Activated naive CD8-positive, alpha-beta T cell treated with anti-CD3 and anti-CD28 coated beads, Interleukin-2, amount 10 ng/mL, durations not matched to agents 7 days and 5 days (primary cell): ENCODE data around the gene CLDN22. TPM values are rescaled to one million over a fixed set of nuclear protein-coding genes. Genes with fewer than 3 reads are reported as not detected.
A peak's percentile ranks its signal among the peaks of the same experiment; 100 is the strongest.

Experiments used
- ATAC-seq: fragments of 150-1000 bp; cut with Tn5 transposase; one replicate; pipeline ENCODE4 v1.10.0; 2021; ENCODE audit warnings: low read depth, moderate library complexity
- POLR2A ChIA-PET: fragments of 350-600 bp; sonication (Branson Sonifier 250); formaldehyde crosslinking; loops from one replicate; lab custom pipeline; 2021; ENCODE audit warnings: antibody characterized with exemption; lab: Charles Lee
- DNase-seq: peaks from one replicate; pipeline ENCODE4 v3.0.0; 2021
- H3K27ac Mint-ChIP-seq: one replicate; pipeline ENCODE4 v1.8.0; 2022; ENCODE audit warnings: mild to moderate bottlenecking, mixed read lengths
- H3K27me3 Mint-ChIP-seq: one replicate; pipeline ENCODE4 v1.8.0; 2022; ENCODE audit warnings: mild to moderate bottlenecking, moderate library complexity, mixed read lengths
- H3K36me3 Mint-ChIP-seq: one replicate; pipeline ENCODE4 v1.8.0; 2021; ENCODE audit warnings: mild to moderate bottlenecking, mixed read lengths
- H3K4me1 Mint-ChIP-seq: one replicate; pipeline ENCODE4 v1.8.0; 2021; ENCODE audit warnings: mixed read lengths
- H3K4me3 Mint-ChIP-seq: one replicate; pipeline ENCODE4 v1.8.0; 2022; ENCODE audit warnings: mild to moderate bottlenecking, moderate library complexity, mixed read lengths
- H3K9me3 Mint-ChIP-seq: one replicate; pipeline ENCODE4 v1.8.0; 2021; ENCODE audit warnings: mixed read lengths
- total RNA-seq, 2 experiments: library from RNA; stranded (reverse); gene quantifications; one replicate each; pipeline ENCODE4 v1.2.3, GENCODE V29; 2021

The CLDN22 gene
- total RNA-seq = not detected

- Mint-ChIP-seq H3K9me3 (no peaks in the 10 kb centered on the region), H3K36me3 (no peaks in the 10 kb centered on the region), H3K27ac (peak within 1 kb of the TSS; percentile 74), H3K4me3 (peak within 1 kb of the TSS; percentile 17), H3K27me3 (peaks cover 11% of the 10 kb centered on the region), H3K4me1 (peaks cover 18% of the 10 kb centered on the region)
- DNase-seq (no peak), ATAC-seq (no peak)
- POLR2A ChIA-PET = interaction anchor here (0.5 kb wide), 1 partner anchor 420 kb away, joined by 4 read pairs; no protein-coding TSS in a partner anchor
These were observed at the start of gene CLDN22 for GRCh38 chr4:183320211-183321059. TSS of gene CLDN22 (minus strand) at chr4:183320276. CDS start at chr4:183320218, 58 bp downstream.

GRCh38 chr4:183369073-183369472, 49.0 kb upstream of the CLDN22 start:
- no peak overlapping the region for H3K4me3 Mint-ChIP-seq
- ATAC-seq = no peak
- H3K27me3 Mint-ChIP-seq = peaks cover 6% of the 10 kb centered on the region
- H3K36me3 Mint-ChIP-seq = peaks cover 3% of the 10 kb centered on the region
- H3K4me1 Mint-ChIP-seq = no peaks in the 10 kb centered on the region
- H3K27ac Mint-ChIP-seq = no peak overlapping the region
- no peak for DNase-seq
- POLR2A ChIA-PET = no interaction called here
- H3K9me3 Mint-ChIP-seq = peaks cover 1% of the 10 kb centered on the region

GRCh38 chr4:183366206-183366835, 46.2 kb upstream of the CLDN22 start:
- H3K4me1 Mint-ChIP-seq = no peaks in the 10 kb centered on the region
- POLR2A ChIA-PET = no interaction called here
- DNase-seq = no peak
- H3K27me3 Mint-ChIP-seq = peaks cover 3% of the 10 kb centered on the region
- no peak overlapping the region for H3K4me3 Mint-ChIP-seq
- ATAC-seq = no peak
- H3K27ac Mint-ChIP-seq = no peak overlapping the region
- H3K36me3 Mint-ChIP-seq = no peaks in the 10 kb centered on the region
- no peaks in the 10 kb centered on the region for H3K9me3 Mint-ChIP-seq

GRCh38 chr4:183364025-183364424, 43.9 kb upstream of the CLDN22 start:
- H3K36me3 Mint-ChIP-seq = no peaks in the 10 kb centered on the region
- ATAC-seq (no peak), DNase-seq (no peak)
- no peak overlapping the region for H3K27ac Mint-ChIP-seq
- H3K4me3 Mint-ChIP-seq = no peak overlapping the region
- no peaks in the 10 kb centered on the region for H3K9me3 Mint-ChIP-seq
- H3K4me1 Mint-ChIP-seq = no peaks in the 10 kb centered on the region
- H3K27me3 Mint-ChIP-seq = peaks cover 2% of the 10 kb centered on the region
- POLR2A ChIA-PET = no interaction called here

GRCh38 chr4:183362916-183363542, 43.0 kb upstream of the CLDN22 start:
- Mint-ChIP-seq H3K27me3 (peaks cover 2% of the 10 kb centered on the region), H3K4me1 (no peaks in the 10 kb centered on the region), H3K27ac (no peak overlapping the region), H3K4me3 (no peak overlapping the region), H3K9me3 (no peaks in the 10 kb centered on the region), H3K36me3 (no peaks in the 10 kb centered on the region)
- DNase-seq (no peak), ATAC-seq (no peak)
- POLR2A ChIA-PET = no interaction called here

GRCh38 chr4:183362036-183362435, 42.0 kb upstream of the CLDN22 start:
- H3K4me3 Mint-ChIP-seq = no peak overlapping the region
- peaks cover 2% of the 10 kb centered on the region for H3K27me3 Mint-ChIP-seq
- H3K9me3 Mint-ChIP-seq = no peaks in the 10 kb centered on the region
- H3K27ac Mint-ChIP-seq = no peak overlapping the region
- POLR2A ChIA-PET = no interaction called here
- H3K4me1 Mint-ChIP-seq = no peaks in the 10 kb centered on the region
- no peak for ATAC-seq
- no peaks in the 10 kb centered on the region for H3K36me3 Mint-ChIP-seq
- DNase-seq = no peak

GRCh38 chr4:183360161-183360919, 40.3 kb upstream of the CLDN22 start:
- ATAC-seq (no peak), DNase-seq (no peak)
- no peaks in the 10 kb centered on the region for H3K9me3 Mint-ChIP-seq
- H3K4me1 Mint-ChIP-seq = no peaks in the 10 kb centered on the region
- no peak overlapping the region for H3K27ac Mint-ChIP-seq
- POLR2A ChIA-PET = no interaction called here
- H3K27me3 Mint-ChIP-seq = peaks cover 3% of the 10 kb centered on the region
- H3K4me3 Mint-ChIP-seq = no peak overlapping the region
- no peaks in the 10 kb centered on the region for H3K36me3 Mint-ChIP-seq

- no peak for ATAC-seq
These were observed 38.2 kb upstream of the CLDN22 start for GRCh38 chr4:183358215-183358755.

GRCh38 chr4:183356931-183357675, 37.0 kb upstream of the CLDN22 start:
- Mint-ChIP-seq H3K4me1 (no peaks in the 10 kb centered on the region), H3K27ac (no peak overlapping the region), H3K9me3 (no peaks in the 10 kb centered on the region), H3K4me3 (no peak overlapping the region), H3K27me3 (peaks cover 5% of the 10 kb centered on the region), H3K36me3 (no peaks in the 10 kb centered on the region)
- DNase-seq (no peak), ATAC-seq (no peak)
- POLR2A ChIA-PET = no interaction called here

More at GRCh38 chr4:183358215-183358755, 38.2 kb upstream of the CLDN22 start:
- Mint-ChIP-seq H3K27ac (no peak overlapping the region), H3K36me3 (no peaks in the 10 kb centered on the region), H3K4me3 (no peak overlapping the region), H3K9me3 (no peaks in the 10 kb centered on the region), H3K27me3 (peaks cover 3% of the 10 kb centered on the region), H3K4me1 (no peaks in the 10 kb centered on the region)
- DNase-seq = no peak
- POLR2A ChIA-PET = no interaction called here

- Mint-ChIP-seq H3K27me3 (peaks cover 8% of the 10 kb centered on the region), H3K4me3 (no peak overlapping the region), H3K27ac (no peak overlapping the region), H3K36me3 (no peaks in the 10 kb centered on the region), H3K9me3 (no peaks in the 10 kb centered on the region), H3K4me1 (no peaks in the 10 kb centered on the region)
- POLR2A ChIA-PET = no interaction called here
- ATAC-seq (no peak), DNase-seq (no peak)
These were observed 36.2 kb upstream of the CLDN22 start for GRCh38 chr4:183356173-183356830.

GRCh38 chr4:183355405-183355804, 35.3 kb upstream of the CLDN22 start:
- POLR2A ChIA-PET = no interaction called here
- Mint-ChIP-seq H3K27me3 (peaks cover 8% of the 10 kb centered on the region), H3K36me3 (no peaks in the 10 kb centered on the region)

GRCh38 chr4:183354219-183354618, 34.1 kb upstream of the CLDN22 start:
- H3K4me3 Mint-ChIP-seq = no peak overlapping the region
- H3K36me3 Mint-ChIP-seq = no peaks in the 10 kb centered on the region
- no peaks in the 10 kb centered on the region for H3K4me1 Mint-ChIP-seq
- ATAC-seq = no peak
- DNase-seq = no peak
- no peak overlapping the region for H3K27ac Mint-ChIP-seq
- POLR2A ChIA-PET = no interaction called here
- H3K9me3 Mint-ChIP-seq = no peaks in the 10 kb centered on the region
- peaks cover 8% of the 10 kb centered on the region for H3K27me3 Mint-ChIP-seq

More at GRCh38 chr4:183355405-183355804, 35.3 kb upstream of the CLDN22 start:
- ATAC-seq (no peak), DNase-seq (no peak)
- Mint-ChIP-seq H3K4me1 (no peaks in the 10 kb centered on the region), H3K4me3 (no peak overlapping the region), H3K9me3 (no peaks in the 10 kb centered on the region), H3K27ac (no peak overlapping the region)
